Central memory CD4-positive, alpha-beta T cell (primary cell): ENCODE measurements around the gene MRPL55.

Experiments
- DNase-seq: peaks from one replicate; pipeline ENCODE4 v3.0.0; 2022

MRPL55 gene

GRCh38 chr1:228066891-228067654, 42.0 kb downstream of the MRPL55 start:
- no peak for DNase-seq

- DNase-seq = no peak
These were observed 42.7 kb downstream of the MRPL55 start for GRCh38 chr1:228066416-228066815.

- DNase-seq = no peak
These were observed 43.4 kb downstream of the MRPL55 start for GRCh38 chr1:228065543-228066347.

GRCh38 chr1:228064741-228065542, 44.2 kb downstream of the MRPL55 start:
- no peak for DNase-seq

GRCh38 chr1:228064296-228064695, 44.8 kb downstream of the MRPL55 start:
- DNase-seq = no peak

- DNase-seq = no peak
These were observed 45.6 kb downstream of the MRPL55 start for GRCh38 chr1:228063251-228064191.

GRCh38 chr1:228062812-228063211, 46.3 kb downstream of the MRPL55 start:
- DNase-seq = no peak

- no peak for DNase-seq
These were observed 46.9 kb downstream of the MRPL55 start for GRCh38 chr1:228062085-228062791.

- DNase-seq = no peak
These were observed 47.6 kb downstream of the MRPL55 start for GRCh38 chr1:228061411-228062084.

- no peak for DNase-seq
These were observed 48.5 kb downstream of the MRPL55 start for GRCh38 chr1:228060458-228061190.

GRCh38 chr1:228059634-228060457, 49.3 kb downstream of the MRPL55 start:
- DNase-seq = peak; percentile 64

GRCh38 chr1:228058949-228059633, 50.0 kb downstream of the MRPL55 start:
- peak; percentile 82 for DNase-seq

GRCh38 chr1:228058172-228058948, 50.7 kb downstream of the MRPL55 start:
- no peak for DNase-seq
